Measurements from ENCODE around the gene KIAA2012. TPM values are rescaled to one million over a fixed set of nuclear protein-coding genes. Genes with fewer than 3 reads are reported as not detected.

KIAA2012 gene
- total RNA-seq, 1 donor from 2014 or later: not detected

- ChIA-PET POLR2A (no interaction called here), CTCF (no interaction called here)
- Mint-ChIP-seq H3K27me3 (peaks cover 6% of the 10 kb centered on the region), H3K27ac (no peak overlapping the region), H3K36me3 (ENCODE audit: low read depth) (no peaks in the 10 kb centered on the region), H3K4me1 (no peaks in the 10 kb centered on the region), H3K4me3 (no peak overlapping the region), H3K9me3 (no peaks in the 10 kb centered on the region)
- DNase-seq (no peak), ATAC-seq (ENCODE audit: low read depth) (no peak)
- TF ChIP-seq CTCF (IDR thresholded peaks at IDR 0.05): no peak
- intact Hi-C loops (cut with micrococcal nuclease): no loop called here
Observed at GRCh38 chr2:202158796-202159195, 85.7 kb downstream of the KIAA2012 start.

- POLR2A ChIA-PET: no interaction called here
- intact Hi-C loops (cut with micrococcal nuclease): no loop called here
- Mint-ChIP-seq H3K9me3 (no peaks in the 10 kb centered on the region), H3K27ac (no peak overlapping the region), H3K4me3 (no peak overlapping the region), H3K4me1 (no peaks in the 10 kb centered on the region), H3K27me3 (peaks cover 2% of the 10 kb centered on the region), H3K36me3 (ENCODE audit: low read depth) (no peaks in the 10 kb centered on the region)
- DNase-seq (no peak), ATAC-seq (ENCODE audit: low read depth) (no peak)
- TF ChIP-seq CTCF (IDR thresholded peaks at IDR 0.05): no peak
- CTCF ChIA-PET: no interaction called here
Observed at GRCh38 chr2:202161151-202161835, 88.2 kb downstream of the KIAA2012 start.

GRCh38 chr2:202164411-202164810 lies 91.4 kb downstream of the KIAA2012 start:
- H3K27me3 Mint-ChIP-seq: peaks cover 2% of the 10 kb centered on the region
- DNase-seq: no peak
- intact Hi-C loops (cut with micrococcal nuclease): no loop called here
- TF ChIP-seq CTCF (IDR thresholded peaks at IDR 0.05): no peak
- H3K4me1 Mint-ChIP-seq: no peaks in the 10 kb centered on the region
- no peak overlapping the region for H3K4me3 Mint-ChIP-seq
- no peak for ATAC-seq (ENCODE audit: low read depth)
- ChIA-PET CTCF (no interaction called here), POLR2A (no interaction called here)
- H3K36me3 Mint-ChIP-seq (ENCODE audit: low read depth): no peaks in the 10 kb centered on the region
- no peaks in the 10 kb centered on the region for H3K9me3 Mint-ChIP-seq
- H3K27ac Mint-ChIP-seq: no peak overlapping the region

- ChIA-PET CTCF (no interaction called here), POLR2A (no interaction called here)
- intact Hi-C loops (cut with micrococcal nuclease): no loop called here
- Mint-ChIP-seq H3K4me3 (no peak overlapping the region), H3K4me1 (no peaks in the 10 kb centered on the region), H3K9me3 (no peaks in the 10 kb centered on the region), H3K27ac (no peak overlapping the region), H3K36me3 (ENCODE audit: low read depth) (no peaks in the 10 kb centered on the region), H3K27me3 (no peaks in the 10 kb centered on the region)
- ATAC-seq (ENCODE audit: low read depth): no peak
- no peak for DNase-seq
- no peak for TF ChIP-seq CTCF (IDR thresholded peaks at IDR 0.05)
Observed at GRCh38 chr2:202165208-202165607, 92.2 kb downstream of the KIAA2012 start.

GRCh38 chr2:202165945-202166344 lies 92.9 kb downstream of the KIAA2012 start:
- peaks cover 2% of the 10 kb centered on the region for H3K4me1 Mint-ChIP-seq
- no peaks in the 10 kb centered on the region for H3K36me3 Mint-ChIP-seq (ENCODE audit: low read depth)
- CTCF ChIA-PET: no interaction called here
- TF ChIP-seq CTCF (IDR thresholded peaks at IDR 0.05): no peak
- no peak overlapping the region for H3K4me3 Mint-ChIP-seq
- POLR2A ChIA-PET: no interaction called here
- H3K27me3 Mint-ChIP-seq: peaks cover 2% of the 10 kb centered on the region
- DNase-seq (no peak), ATAC-seq (ENCODE audit: low read depth) (no peak)
- no peak overlapping the region for H3K27ac Mint-ChIP-seq
- H3K9me3 Mint-ChIP-seq: no peaks in the 10 kb centered on the region
- intact Hi-C loops (cut with micrococcal nuclease): no loop called here

Data from activated B cell treated with CpG ODN at 0.5 μM for 24 hours (primary cell).